Stimulated activated CD4-positive, alpha-beta T cell treated with anti-CD3 and anti-CD28 coated beads, Interleukin-12 subunit alpha, Interleukin-12 subunit beta, amount 100 ng/mL, for 24 hours (primary cell): ENCODE measurements around the gene COA3.

Experiments used
- DNase-seq, 2 experiments: peaks; one replicate each; pipeline ENCODE4 v3.0.0-alpha.2; 2020; ENCODE audit warnings: low read depth in 2 of 2

Gene COA3

GRCh38 chr17:42818379-42818778 is 19.9 kb upstream of the COA3 start:
- no peak for DNase-seq

GRCh38 chr17:42817866-42818265 is 19.4 kb upstream of the COA3 start:
- no peak for DNase-seq

DNA sequence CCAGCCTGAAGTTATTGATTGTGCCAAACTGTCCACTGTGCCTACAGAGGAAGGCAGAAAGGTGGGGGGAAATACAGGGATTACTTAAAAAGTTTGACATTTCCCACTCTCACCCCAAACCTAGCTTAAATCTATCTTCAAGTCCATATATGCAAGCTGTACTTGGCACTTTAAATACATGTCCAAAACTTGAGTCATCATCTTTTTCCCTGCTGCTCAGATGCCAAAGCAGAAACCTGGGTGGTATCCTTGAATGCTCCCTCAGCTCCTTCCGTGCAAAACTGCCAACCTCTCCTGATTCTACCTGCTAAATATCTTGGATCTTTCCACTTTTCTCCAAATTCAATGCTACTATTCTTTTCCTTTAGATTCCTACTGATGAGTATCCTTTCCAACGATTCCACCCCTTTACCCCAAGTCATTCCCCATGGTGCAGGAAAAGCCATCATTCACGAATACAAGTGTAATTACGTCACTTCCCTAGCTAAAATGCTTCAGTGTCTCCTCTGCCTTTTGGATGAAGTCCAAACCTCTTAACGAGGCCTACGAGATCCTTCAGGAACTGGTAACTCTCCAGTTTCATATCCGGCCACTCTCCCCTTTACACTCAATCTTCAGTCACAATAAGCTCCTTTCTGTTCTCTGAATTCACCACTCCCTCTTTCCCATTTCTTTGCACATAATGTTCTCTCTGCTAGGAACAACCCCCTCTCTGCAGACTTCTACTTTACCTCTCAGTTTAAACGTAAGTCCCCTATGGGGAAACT is 16.3 kb upstream of the COA3 start:
- no peak for DNase-seq

DNA sequence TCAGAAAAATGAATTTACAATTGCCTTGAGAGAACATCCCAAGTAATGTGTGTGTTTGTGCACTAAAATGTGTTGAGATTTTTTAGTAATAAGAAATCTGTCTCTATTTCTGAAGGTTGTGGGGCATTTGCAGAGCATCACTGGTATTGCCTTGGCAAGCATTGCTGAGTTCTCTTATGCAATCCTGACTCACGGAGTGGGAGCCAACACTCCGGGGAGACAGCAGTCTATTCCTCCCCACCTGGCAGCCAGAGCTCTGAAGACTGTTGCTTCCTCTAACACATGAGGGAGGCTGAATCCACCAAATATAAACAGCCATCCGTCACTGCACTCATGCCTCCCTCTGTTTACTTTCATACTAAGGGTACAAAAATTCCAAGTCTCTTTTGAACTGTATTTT is 10.7 kb upstream of the COA3 start:
- DNase-seq: no peak

DNA sequence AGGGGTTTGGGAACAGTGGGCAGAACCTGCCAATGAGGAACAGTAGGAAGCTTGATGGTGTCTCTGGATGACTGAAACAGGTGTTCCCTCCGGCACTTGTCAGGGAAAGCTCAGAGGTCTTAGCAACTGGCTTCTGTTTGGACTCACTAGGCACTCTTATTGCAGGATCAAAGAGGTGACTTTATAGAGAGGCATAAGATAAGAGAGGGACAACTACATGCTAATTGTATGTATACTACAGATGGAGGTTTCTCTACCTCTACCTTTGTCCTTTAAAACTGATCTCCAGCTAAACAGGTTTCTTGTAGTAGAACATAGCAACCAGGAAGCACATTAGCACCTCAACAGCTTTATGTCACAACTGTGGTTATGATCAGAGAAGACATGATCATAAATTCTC is 7.7 kb upstream of the COA3 start:
- no peak for DNase-seq

- DNase-seq: no peak
Observed at GRCh38 chr17:42804918-42805367, 6.4 kb upstream of the COA3 start.

DNA sequence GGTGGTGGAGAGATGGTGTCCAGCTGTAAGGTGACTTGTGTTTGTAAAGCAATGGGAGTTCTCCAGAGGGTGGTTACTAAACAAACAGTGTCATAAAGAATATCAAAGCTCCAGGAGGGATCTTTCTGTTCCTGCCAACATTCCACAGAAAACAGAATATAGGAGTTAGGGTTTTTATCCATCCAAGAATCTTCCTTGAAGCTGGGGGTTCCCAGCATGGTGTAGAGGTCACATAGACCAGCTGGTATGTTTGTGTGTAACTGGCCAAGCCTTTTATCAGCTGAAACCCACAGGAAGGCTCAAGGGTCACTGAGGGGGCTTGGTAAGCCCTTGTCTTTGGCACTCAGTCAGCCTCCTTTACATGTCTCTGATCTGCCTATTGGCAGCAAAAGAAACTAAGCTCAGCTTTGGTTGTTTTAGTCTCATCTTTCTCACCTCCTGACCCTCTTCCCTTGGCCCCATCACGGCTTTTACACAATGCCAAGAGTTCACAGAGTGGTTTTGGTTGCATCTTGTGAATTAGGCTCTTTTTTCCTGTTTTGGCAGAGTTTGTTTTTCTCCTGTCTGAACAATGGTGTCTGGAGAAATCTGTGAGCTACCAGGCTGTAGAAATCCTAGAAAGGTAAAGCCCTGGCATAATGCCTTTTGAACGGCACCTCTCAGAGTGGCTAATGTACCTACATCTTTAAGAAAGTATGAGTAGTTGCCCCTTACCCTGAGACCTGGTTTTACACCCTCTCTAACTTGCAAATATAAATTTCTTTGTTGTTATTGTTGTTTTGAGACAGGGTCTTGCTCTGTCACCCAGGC is 4.8 kb upstream of the COA3 start:
- DNase-seq: no peak

DNA sequence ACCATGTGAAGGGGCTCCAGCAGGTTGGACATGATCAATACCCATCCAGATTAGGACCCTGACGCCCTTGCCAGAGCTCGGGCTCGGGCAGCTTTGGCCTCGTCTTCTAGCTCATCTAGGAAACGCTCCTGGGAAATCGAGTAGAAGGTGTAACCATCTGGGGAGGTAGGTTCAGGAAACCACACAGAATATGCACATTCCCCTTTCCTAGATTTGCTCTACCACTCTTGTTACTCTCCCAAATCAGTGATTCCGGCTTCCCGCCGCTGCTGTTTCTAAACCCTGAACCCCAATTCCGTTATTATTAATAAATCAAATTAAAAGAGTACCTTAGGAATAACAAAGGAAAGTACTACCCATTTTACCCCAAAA is 507 bp downstream of the COA3 start:
- no peak for DNase-seq

- no peak for DNase-seq
Observed at GRCh38 chr17:42797067-42798007, 1.2 kb downstream of the COA3 start.

- no peak for DNase-seq
Observed at GRCh38 chr17:42796066-42796758, 2.3 kb downstream of the COA3 start.

- DNase-seq: no peak
Observed at GRCh38 chr17:42795465-42795864, 3.0 kb downstream of the COA3 start.

DNA sequence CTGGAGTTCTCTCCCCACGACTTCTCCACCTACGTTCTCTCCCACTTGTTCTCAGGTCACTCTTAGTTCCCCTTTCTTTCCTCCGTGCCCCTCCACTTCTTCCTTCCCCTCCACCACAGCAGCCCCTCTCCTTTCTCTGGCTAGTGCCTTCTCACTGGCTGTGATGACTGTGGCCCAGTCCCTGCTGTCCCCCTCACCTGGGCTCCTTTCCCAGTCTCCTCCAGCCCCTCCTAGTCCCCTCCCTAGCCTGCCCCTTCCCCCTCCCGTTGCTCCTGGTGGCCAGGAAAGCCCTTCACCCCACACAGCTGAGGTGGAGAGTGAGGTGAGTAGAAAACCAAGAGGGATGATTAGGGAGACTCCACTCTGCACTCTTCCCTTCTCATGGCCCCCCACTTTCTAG is 3.4 kb downstream of the COA3 start:
- no peak for DNase-seq

DNA sequence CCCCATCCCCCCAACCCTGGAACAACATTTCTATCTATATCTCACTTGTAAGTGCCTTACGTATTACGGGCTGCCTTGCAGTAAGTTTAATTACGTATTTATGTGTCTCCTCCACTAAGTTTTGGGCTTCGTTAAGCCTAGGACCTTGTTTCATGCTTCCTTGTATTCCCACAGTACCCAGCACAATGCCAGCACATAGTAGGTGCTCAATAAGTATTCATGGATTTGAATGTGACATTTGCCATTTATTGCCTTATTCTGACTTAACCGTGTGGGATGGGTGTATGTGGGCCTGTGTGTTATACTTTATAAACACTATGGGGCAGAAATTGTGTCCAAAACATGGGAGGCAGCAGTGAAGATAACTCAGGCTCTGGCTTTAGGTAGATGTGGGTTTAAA is 6.0 kb downstream of the COA3 start:
- no peak for DNase-seq

GRCh38 chr17:42791948-42792347 is 6.6 kb downstream of the COA3 start:
- no peak for DNase-seq

- DNase-seq: no peak
Observed at GRCh38 chr17:42787266-42787665, 11.2 kb downstream of the COA3 start.

DNA sequence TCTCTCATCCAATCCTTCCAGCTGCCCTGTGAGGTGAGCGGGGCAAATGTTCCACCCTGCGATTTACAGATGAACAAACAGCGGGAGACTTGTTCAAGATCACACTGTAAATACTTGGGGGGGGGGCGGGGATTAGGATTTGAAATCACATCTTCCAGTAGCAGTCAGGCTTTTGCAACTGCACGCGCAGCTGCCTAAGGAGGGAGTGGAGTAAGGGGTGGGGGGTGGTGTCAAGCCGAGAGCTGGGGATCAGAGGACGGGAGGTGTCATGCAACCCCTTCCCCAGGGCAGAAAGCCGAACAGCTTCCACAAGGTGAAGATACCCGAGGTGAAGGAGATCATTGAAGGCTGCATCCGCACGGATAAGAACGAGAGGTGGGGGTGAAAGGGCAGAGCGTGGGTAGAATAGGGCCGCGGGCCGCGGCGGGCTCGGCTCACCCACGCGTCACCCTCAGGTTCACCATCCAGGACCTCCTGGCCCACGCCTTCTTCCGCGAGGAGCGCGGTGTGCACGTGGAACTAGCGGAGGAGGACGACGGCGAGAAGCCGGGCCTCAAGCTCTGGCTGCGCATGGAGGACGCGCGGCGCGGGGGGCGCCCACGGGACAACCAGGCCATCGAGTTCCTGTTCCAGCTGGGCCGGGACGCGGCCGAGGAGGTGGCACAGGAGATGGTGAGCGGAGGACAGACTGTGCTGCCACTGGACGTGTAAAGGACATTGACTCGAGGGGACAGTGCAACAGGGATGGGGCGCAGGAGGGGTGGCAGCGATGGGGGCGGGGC is 13.5 kb downstream of the COA3 start:
- DNase-seq: no peak

DNA sequence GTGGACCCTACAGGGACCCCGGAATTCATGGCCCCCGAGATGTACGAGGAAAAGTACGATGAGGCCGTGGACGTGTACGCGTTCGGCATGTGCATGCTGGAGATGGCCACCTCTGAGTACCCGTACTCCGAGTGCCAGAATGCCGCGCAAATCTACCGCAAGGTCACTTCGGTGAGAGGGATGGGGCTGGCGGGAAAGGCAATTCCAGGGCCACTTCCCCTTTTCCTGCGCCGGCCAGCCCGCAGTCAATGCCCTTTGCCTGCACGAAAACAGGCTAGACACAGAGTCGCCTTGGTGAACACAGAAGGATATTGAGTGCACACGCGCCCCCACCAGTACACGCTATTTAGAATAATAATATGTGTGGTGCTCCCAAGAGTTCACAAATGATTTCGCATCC is 14.1 kb downstream of the COA3 start:
- no peak for DNase-seq

DNA sequence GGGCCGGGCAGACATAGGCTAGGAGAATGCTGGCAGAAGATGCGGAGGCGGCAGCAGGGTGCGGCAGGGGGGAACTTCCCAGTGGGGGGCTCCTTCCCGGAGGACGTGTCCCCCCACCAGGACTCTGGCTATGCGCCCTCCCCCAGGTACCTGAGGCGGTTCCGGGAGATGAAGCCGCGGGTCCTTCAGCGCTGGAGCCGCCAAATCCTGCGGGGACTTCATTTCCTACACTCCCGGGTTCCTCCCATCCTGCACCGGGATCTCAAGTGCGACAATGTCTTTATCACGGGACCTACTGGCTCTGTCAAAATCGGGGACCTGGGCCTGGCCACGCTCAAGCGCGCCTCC is 14.7 kb downstream of the COA3 start:
- no peak for DNase-seq

DNA sequence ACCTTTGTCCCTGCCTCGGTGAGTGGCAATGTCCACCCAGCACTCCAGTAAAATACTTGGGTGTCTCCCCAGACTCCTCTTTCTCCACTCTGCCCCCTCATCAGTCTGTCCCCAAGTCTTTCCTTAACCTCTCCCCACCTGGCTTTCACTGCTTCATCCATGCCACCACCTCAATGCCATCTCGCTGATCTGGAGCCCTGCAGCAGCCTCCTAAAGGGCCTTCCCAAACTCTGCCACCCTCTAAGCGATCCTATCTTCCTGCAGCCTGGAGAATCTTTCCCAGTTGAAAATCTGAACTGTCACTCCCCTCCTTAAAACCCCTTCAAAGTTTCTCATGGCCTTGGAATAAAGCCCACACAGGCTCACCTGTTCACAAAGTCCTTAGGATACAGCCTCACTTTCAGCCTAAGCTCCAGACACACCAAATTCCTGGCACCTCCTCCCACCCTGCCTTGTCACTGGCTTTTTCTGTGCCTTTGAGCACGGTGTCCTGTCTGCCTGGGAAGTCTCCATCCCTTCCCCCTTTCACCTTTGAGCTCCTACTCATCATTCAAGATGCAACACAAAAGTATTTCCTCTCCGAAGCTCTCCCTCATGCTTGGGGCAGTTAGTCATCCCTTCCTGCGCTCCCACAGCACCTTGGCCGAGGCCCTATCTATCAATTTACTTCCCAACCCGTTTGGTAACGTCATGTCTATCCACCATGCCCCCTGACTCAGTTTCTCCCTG is 15.3 kb downstream of the COA3 start:
- no peak for DNase-seq
